Activated CD8-positive, alpha-beta memory T cell treated with anti-CD3 and anti-CD28 coated beads for 24 hours (primary cell): Measurements from ENCODE around the gene MYBBP1A.

Source experiments
- DNase-seq: peaks from one replicate; pipeline ENCODE4 v3.0.0-alpha.2; 2020

MYBBP1A gene

GRCh38 chr17:4547118-4547906 lies 7.9 kb downstream of the MYBBP1A start:
- DNase-seq: no peak

GRCh38 chr17:4545217-4545951 lies 9.8 kb downstream of the MYBBP1A start:
- DNase-seq: peak; percentile 54

GRCh38 chr17:4544951-4545216 lies 10.3 kb downstream of the MYBBP1A start:
- no peak for DNase-seq

DNA sequence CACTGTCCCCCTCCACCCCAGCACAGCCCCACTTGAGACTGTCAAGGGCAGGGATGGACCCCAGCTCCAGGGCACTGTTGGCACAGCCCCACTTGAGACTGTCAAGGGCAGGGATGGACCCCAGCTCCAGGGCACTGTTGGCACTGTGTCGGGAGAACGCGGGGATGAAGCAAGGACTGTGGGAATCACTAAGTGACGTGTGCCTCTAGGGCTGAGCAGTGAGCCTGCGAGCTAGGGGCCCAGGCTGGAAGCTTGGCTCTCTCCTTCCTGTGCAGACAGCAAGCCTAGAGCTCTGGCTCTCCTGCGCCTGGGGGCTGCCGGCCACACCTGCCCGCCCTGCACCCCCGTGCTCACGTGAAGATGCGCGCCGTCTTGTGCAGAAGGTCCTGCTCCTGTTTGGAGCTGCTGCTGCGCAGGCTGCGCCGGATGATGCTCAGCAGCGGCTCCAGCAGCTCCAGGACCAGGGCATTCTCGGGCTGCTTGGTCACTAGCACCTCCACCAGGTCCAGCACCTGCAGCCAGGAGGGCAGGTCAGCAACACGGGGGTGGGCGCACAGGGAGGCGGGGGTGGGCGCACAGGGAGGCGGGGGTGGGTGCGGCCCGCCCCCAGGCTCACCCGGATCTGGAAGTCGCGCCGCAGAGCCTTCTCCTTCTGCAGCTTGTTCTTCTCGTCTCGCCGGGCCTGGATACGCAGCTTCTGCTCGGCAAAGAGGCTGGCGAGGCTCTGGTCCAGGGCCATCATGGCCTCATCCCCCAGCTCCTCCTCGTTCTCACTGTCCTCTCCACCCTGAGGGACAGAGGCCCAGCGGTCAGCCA lies 10.8 kb downstream of the MYBBP1A start:
- no peak for DNase-seq

DNA sequence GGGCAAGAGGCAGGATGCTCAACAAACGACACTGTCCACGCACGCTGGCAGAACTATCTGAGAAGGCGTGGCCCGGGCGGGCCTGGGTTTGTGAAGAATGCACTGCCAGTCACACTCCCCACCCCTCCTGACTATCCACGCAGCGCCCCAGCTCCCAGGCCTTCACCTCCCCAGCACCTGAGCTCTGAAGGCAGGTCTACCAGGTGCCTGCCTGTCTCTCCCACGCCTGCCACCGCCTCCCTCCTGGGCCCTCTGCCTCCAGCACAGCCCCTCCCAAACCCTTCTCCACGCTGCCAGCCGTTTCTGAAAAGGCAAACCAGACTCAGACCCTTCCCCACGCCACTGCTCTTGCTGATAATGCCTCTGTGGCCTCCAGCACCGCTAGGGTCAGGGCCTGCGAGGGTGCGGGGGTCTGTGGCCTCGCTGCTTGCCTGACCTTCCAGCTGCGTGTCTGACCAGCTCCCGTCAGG lies 11.6 kb downstream of the MYBBP1A start:
- DNase-seq: peak; percentile 52

DNA sequence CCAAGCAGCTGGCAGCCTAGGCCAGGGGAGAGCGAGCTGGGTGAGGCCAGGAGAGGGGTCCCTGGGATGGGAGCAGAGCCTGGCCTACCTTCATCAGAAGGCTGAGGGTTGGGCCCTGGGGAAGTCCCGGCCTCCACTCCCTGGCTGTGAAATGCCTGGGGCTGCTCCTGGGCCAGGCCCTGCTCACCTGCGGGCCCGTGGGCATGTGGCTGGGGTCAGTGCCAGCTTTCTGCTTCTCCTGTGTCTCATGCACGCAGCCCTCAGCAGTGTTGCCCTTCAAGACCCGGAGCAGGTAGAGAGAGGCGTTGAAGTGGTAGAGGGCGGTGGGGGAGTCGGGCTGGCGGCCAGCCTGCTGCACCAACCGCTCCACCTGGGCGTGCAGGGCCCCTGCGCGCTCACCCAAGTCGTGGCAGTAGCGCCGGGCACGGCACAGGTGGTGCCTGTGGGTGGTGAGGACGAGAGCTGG lies 12.4 kb downstream of the MYBBP1A start:
- no peak for DNase-seq

DNA sequence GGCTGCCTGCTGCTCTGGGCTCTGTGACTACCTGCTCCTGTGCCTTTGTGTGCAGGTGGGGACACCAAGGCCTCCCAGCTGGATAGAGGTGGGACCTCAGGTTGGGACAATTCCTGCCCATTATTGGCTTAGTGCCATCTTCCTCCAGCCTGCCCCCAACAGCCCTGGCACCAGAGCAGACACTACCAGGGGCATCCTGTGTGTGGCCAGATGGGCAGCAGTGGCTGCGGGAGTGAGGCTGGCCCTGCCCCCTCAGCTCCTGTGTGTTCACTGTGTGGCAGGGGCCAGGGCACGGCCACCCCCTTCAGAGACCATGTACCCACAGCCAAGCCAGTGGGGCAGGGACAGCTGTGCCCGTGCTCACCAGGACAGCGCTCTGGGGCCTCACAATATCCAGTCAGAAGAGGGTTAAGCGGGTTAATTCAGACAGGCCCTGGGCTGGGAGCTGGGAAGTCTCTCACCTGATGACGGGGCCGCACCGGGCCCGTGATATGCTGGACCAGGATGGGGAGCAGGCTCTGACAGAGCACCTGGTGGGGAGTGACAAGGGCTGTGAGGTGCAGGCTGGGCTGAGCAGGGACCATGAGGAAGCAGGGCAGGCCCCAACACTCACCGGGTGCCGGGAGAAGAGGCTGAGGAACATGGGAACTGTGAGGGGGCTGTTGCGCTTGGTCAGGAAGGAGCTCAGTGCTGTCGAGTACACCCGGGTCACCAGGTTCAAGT lies 13.0 kb downstream of the MYBBP1A start:
- DNase-seq: no peak

DNA sequence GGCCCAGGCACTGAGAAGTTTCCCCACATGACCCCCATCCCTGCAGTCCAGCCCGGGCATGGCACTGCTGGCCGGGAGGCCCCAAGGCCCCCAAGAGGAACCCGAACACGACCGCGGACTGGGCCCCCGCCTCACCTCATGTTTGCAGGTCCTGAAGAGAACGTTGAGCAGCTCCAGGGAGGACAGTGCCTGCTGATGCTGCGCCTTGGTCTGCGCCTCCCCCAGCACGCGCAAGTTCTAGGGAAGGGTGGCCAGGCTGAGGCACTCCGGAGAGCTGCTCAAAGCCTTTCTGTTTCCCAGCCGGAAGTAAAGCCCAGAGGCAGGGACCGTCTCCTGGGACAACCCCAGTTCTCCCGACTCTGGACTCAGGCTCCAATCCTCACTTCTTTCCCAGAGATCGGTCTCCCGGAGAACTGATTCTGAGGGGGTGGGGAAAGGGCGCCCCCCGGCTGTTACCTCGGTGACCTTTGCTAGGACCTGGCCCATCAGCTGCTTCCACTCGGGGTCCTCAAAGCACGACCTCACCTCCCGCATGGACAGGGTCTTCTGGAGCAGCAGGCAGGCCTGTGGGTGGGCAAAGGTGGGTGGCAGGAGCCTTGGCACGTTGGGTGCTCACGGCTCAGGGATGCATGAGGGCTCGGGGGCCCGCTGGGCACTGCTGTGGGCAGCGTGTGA lies 13.7 kb downstream of the MYBBP1A start:
- DNase-seq: no peak

GRCh38 chr17:4540687-4541327 lies 14.4 kb downstream of the MYBBP1A start:
- DNase-seq: peak; percentile 56

DNA sequence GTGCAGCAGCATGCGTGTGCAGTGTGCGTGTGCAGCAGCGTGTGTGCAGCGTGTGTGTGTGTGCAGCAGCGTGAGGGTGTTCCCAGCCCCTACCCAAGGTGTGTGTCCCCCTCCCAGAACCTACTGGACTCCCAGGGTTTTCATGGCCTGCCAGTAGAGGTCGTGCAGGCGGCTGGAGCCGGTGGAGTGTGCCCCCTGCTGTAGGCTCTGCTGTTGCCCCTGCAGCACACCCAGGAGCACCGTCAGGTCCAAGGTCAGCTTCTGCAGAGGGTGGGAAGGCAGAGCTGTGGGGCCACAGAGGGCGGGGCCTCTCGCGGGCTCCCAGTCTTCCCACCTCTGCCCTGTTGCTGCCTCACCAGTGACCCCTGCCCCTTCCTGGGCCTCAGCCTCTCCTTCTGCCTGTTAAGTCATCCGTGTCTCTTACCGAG lies 14.9 kb downstream of the MYBBP1A start:
- DNase-seq: peak; percentile 55

GRCh38 chr17:4539576-4540223 lies 15.5 kb downstream of the MYBBP1A start:
- DNase-seq: no peak

DNA sequence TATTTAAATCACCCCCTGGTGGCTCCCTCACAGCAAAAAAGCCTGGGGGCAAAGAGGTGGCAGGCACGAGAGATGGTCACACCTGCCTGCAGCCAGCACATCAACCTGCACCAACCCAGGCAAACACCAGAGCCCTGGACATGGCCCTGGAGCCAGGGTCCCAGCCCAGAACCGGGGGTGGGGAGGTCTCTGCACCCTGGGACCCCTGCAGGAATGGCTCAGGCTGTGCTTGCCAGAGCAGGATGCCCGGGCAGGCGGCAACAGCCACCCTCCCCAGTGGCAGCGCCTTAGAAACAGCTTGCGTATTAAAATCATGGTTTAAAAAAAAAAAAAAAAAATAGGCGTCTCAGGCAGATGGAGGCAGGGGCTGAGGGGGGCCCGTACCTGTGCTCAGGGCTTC lies 16.2 kb downstream of the MYBBP1A start:
- no peak for DNase-seq

DNA sequence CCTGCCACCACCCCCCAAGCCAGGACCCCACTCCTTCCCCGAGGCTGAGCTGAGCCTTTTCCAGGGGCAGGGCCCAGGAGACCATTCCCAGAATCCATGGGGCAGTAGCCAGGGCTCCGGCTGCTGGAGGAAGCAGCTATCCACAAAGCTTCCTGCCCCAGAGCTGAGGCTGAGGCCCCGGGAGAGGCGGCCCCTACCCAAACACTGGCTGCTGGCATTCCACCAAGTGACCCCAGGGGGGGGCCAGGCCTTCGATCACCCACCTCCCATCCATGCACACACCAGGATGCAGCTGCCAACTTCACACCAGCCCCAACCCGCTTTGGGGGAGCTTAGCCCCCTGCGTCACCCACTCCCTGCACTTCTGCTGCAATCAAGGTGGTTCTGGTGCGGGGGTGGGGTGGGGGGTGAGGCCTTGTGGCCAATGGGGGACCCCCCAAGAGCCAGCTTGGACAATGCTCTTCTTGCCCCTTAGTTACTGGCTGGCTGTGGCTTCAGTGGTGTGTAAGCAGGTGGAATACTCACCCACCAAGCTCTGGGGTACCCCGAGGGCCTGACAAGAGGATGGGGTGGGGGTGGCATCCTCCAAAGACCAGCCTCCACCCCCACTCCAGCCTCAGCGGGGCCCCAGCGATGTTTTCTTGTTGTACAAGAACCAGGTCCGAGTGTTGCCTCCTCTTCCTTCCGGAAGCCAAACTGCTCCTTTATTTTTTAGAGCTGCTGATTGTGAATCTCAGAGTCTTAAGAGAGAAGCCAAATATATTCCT lies 16.8 kb downstream of the MYBBP1A start:
- DNase-seq: no peak

GRCh38 chr17:4537451-4538235 lies 17.5 kb downstream of the MYBBP1A start:
- peak; percentile 59 for DNase-seq

DNA sequence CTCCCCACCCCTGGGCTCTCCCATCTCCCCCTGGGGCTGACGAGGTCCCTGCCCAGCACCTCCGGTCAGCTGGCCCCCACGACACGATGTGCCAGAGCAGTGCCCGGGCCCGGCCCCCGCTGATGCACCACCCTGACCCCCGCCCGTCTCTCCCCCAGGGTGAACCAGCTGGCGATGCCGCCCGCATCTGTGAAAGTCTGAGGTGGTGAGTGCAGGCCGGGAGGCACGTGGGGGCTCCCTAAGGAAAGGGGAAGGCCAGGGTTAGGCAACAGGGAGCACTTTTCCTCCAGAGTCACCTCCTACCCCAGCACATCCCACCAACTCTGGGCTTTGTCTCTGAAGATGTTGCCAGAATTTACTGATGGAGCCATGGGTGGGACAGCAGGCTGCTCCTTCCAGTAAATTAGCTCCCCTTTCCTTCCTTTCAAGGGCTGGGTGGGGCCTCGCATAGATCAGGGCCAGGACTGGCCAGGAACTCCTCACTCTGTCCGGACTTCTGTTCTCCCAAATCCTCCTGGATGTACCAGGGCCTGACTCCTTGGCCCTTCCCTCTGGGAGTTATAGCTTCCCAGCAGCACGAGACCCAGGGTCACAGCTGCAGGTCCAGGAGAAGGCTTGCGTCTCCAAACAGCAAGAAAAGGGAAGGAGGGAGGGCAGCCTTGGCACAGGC lies 18.3 kb downstream of the MYBBP1A start:
- DNase-seq: no peak

- peak; percentile 66 for DNase-seq
Measured at GRCh38 chr17:4536259-4536741, 18.9 kb downstream of the MYBBP1A start.

GRCh38 chr17:4535667-4536258 lies 19.4 kb downstream of the MYBBP1A start:
- DNase-seq: no peak
